Activated T-helper 1 cell treated with anti-CD3 and anti-CD28 coated beads, Interleukin-12 subunit alpha, Interleukin-12 subunit beta, Interleukin-2, Interleukin-4 antibody, amounts not matched to agents 30 ng/mL and 10 ng/mL and 1 ng/mL, durations not matched to agents 14 hours and 24 hours and 36 hours (primary cell): ENCODE measurements around the gene ADGRB3. TPM values are rescaled to one million over a fixed set of nuclear protein-coding genes. Genes with fewer than 3 reads are reported as not detected.

ENCODE experiments used
- DNase-seq: peaks from one replicate; pipeline ENCODE4 v3.0.0; 2021; ENCODE audit warnings: low spot score
- H3K27ac Mint-ChIP-seq: one replicate; pipeline ENCODE4 v1.8.0; 2021; ENCODE audit warnings: mild to moderate bottlenecking, mixed read lengths
- H3K27me3 Mint-ChIP-seq: one replicate; pipeline ENCODE4 v1.8.0; 2022; ENCODE audit warnings: mild to moderate bottlenecking, moderate library complexity, mixed read lengths; ENCODE audit not compliant: insufficient read depth
- H3K36me3 Mint-ChIP-seq: one replicate; pipeline ENCODE4 v1.8.0; 2021; ENCODE audit warnings: low read depth, mixed read lengths
- H3K4me1 Mint-ChIP-seq: one replicate; pipeline ENCODE4 v1.8.0; 2021; ENCODE audit warnings: low read depth, mixed read lengths
- H3K4me3 Mint-ChIP-seq: one replicate; pipeline ENCODE4 v1.8.0; 2021; ENCODE audit warnings: mild to moderate bottlenecking, moderate library complexity, mixed read lengths
- H3K9me3 Mint-ChIP-seq: one replicate; pipeline ENCODE4 v1.8.0; 2021; ENCODE audit warnings: mixed read lengths
- intact Hi-C: fragments of 100-400 bp; cut with micrococcal nuclease; formaldehyde crosslinking; loops from one replicate; pipeline ENCODE4 v1.15.1; 2024
- total RNA-seq: library from RNA; stranded (reverse); gene quantifications from 2 replicates; pipeline ENCODE4 v1.2.3, GENCODE V29; 2022

Gene ADGRB3
- total RNA-seq, 1 donor from 2014 or later, result not detected

GRCh38 chr6:69128411-69128810, 493.3 kb downstream of the ADGRB3 start:
- H3K4me1 Mint-ChIP-seq, result no peaks in the 10 kb centered on the region
- H3K9me3 Mint-ChIP-seq, result no peaks in the 10 kb centered on the region
- DNase-seq, result no peak
- no peaks in the 10 kb centered on the region for H3K36me3 Mint-ChIP-seq
- intact Hi-C loops, result no loop called here
- no peak overlapping the region for H3K4me3 Mint-ChIP-seq
- H3K27ac Mint-ChIP-seq, result no peak overlapping the region
- no peaks in the 10 kb centered on the region for H3K27me3 Mint-ChIP-seq

GRCh38 chr6:69129046-69129445, 494.0 kb downstream of the ADGRB3 start:
- Mint-ChIP-seq H3K27ac (no peak overlapping the region), H3K36me3 (no peaks in the 10 kb centered on the region), H3K27me3 (no peaks in the 10 kb centered on the region), H3K4me3 (no peak overlapping the region), H3K4me1 (no peaks in the 10 kb centered on the region), H3K9me3 (no peaks in the 10 kb centered on the region)
- DNase-seq, result no peak
- intact Hi-C loops, result no loop called here

- Mint-ChIP-seq H3K4me3 (no peak overlapping the region), H3K27me3 (no peaks in the 10 kb centered on the region), H3K9me3 (no peaks in the 10 kb centered on the region), H3K36me3 (no peaks in the 10 kb centered on the region), H3K27ac (no peak overlapping the region), H3K4me1 (no peaks in the 10 kb centered on the region)
- intact Hi-C loops, result no loop called here
- no peak for DNase-seq
Measured at GRCh38 chr6:69135927-69136326, 500.8 kb downstream of the ADGRB3 start.

- Mint-ChIP-seq H3K4me1 (no peaks in the 10 kb centered on the region), H3K4me3 (no peak overlapping the region), H3K9me3 (no peaks in the 10 kb centered on the region), H3K36me3 (no peaks in the 10 kb centered on the region), H3K27ac (no peak overlapping the region), H3K27me3 (no peaks in the 10 kb centered on the region)
- DNase-seq, result no peak
- intact Hi-C loops, result no loop called here
Measured at GRCh38 chr6:69138148-69138547, 503.1 kb downstream of the ADGRB3 start.

- Mint-ChIP-seq H3K27me3 (no peaks in the 10 kb centered on the region), H3K9me3 (no peaks in the 10 kb centered on the region)
- intact Hi-C loops, result no loop called here
Measured at GRCh38 chr6:69138893-69139494, 503.9 kb downstream of the ADGRB3 start.

GRCh38 chr6:69145062-69145461, 510.0 kb downstream of the ADGRB3 start:
- intact Hi-C loops, result no loop called here
- no peaks in the 10 kb centered on the region for H3K27me3 Mint-ChIP-seq
- H3K4me1 Mint-ChIP-seq, result no peaks in the 10 kb centered on the region
- H3K36me3 Mint-ChIP-seq, result no peaks in the 10 kb centered on the region
- no peak overlapping the region for H3K27ac Mint-ChIP-seq
- H3K9me3 Mint-ChIP-seq, result no peaks in the 10 kb centered on the region
- no peak for DNase-seq
- no peak overlapping the region for H3K4me3 Mint-ChIP-seq

More at GRCh38 chr6:69138893-69139494, 503.9 kb downstream of the ADGRB3 start:
- DNase-seq, result no peak
- Mint-ChIP-seq H3K4me1 (no peaks in the 10 kb centered on the region), H3K4me3 (no peak overlapping the region), H3K36me3 (no peaks in the 10 kb centered on the region), H3K27ac (no peak overlapping the region)

GRCh38 chr6:69146385-69146784, 511.3 kb downstream of the ADGRB3 start:
- Mint-ChIP-seq H3K27me3 (no peaks in the 10 kb centered on the region), H3K36me3 (no peaks in the 10 kb centered on the region), H3K9me3 (no peaks in the 10 kb centered on the region), H3K27ac (no peak overlapping the region), H3K4me3 (no peak overlapping the region), H3K4me1 (no peaks in the 10 kb centered on the region)
- DNase-seq, result no peak
- intact Hi-C loops, result no loop called here

- Mint-ChIP-seq H3K36me3 (no peaks in the 10 kb centered on the region), H3K4me1 (no peaks in the 10 kb centered on the region), H3K9me3 (no peaks in the 10 kb centered on the region), H3K4me3 (no peak overlapping the region), H3K27me3 (no peaks in the 10 kb centered on the region), H3K27ac (no peak overlapping the region)
- intact Hi-C loops, result no loop called here
- no peak for DNase-seq
Measured at GRCh38 chr6:69155467-69155866, 520.4 kb downstream of the ADGRB3 start.

GRCh38 chr6:69162811-69163210, 527.7 kb downstream of the ADGRB3 start:
- H3K36me3 Mint-ChIP-seq, result no peaks in the 10 kb centered on the region
- no peak overlapping the region for H3K27ac Mint-ChIP-seq
- H3K4me3 Mint-ChIP-seq, result no peak overlapping the region
- no peaks in the 10 kb centered on the region for H3K9me3 Mint-ChIP-seq
- H3K4me1 Mint-ChIP-seq, result no peaks in the 10 kb centered on the region
- DNase-seq, result no peak
- H3K27me3 Mint-ChIP-seq, result no peaks in the 10 kb centered on the region
- intact Hi-C loops, result no loop called here

GRCh38 chr6:69164564-69165229, 529.6 kb downstream of the ADGRB3 start:
- Mint-ChIP-seq H3K4me1 (no peaks in the 10 kb centered on the region), H3K4me3 (no peak overlapping the region), H3K9me3 (no peaks in the 10 kb centered on the region), H3K36me3 (no peaks in the 10 kb centered on the region), H3K27ac (no peak overlapping the region), H3K27me3 (no peaks in the 10 kb centered on the region)
- intact Hi-C loops, result no loop called here
- DNase-seq, result no peak

GRCh38 chr6:69179681-69180080, 544.6 kb downstream of the ADGRB3 start:
- H3K9me3 Mint-ChIP-seq, result peaks cover 3% of the 10 kb centered on the region
- DNase-seq, result no peak
- no peaks in the 10 kb centered on the region for H3K4me1 Mint-ChIP-seq
- intact Hi-C loops, result no loop called here
- no peaks in the 10 kb centered on the region for H3K27me3 Mint-ChIP-seq
- H3K36me3 Mint-ChIP-seq, result no peaks in the 10 kb centered on the region
- no peak overlapping the region for H3K4me3 Mint-ChIP-seq
- no peak overlapping the region for H3K27ac Mint-ChIP-seq

- Mint-ChIP-seq H3K4me3 (no peak overlapping the region), H3K27me3 (no peaks in the 10 kb centered on the region), H3K4me1 (no peaks in the 10 kb centered on the region), H3K9me3 (peaks cover 3% of the 10 kb centered on the region), H3K36me3 (no peaks in the 10 kb centered on the region), H3K27ac (no peak overlapping the region)
- DNase-seq, result no peak
- intact Hi-C loops, result no loop called here
Measured at GRCh38 chr6:69180361-69181067, 545.4 kb downstream of the ADGRB3 start.

GRCh38 chr6:69181964-69182363, 546.9 kb downstream of the ADGRB3 start:
- no peaks in the 10 kb centered on the region for H3K4me1 Mint-ChIP-seq
- no peak for DNase-seq
- H3K36me3 Mint-ChIP-seq, result no peaks in the 10 kb centered on the region
- no peaks in the 10 kb centered on the region for H3K27me3 Mint-ChIP-seq
- H3K4me3 Mint-ChIP-seq, result no peak overlapping the region
- intact Hi-C loops, result no loop called here
- no peak overlapping the region for H3K27ac Mint-ChIP-seq
- H3K9me3 Mint-ChIP-seq, result peaks cover 3% of the 10 kb centered on the region
